Cardiac muscle cell (in vitro differentiated cells and primary cell): ENCODE measurements around the gene ALDH5A1. TPM values are rescaled to one million over a fixed set of nuclear protein-coding genes. Genes with fewer than 3 reads are reported as not detected.

Experiments used
- DNase-seq, 2 donors: peaks; one replicate each; pipeline versions ENCODE4 v3.0.0 to v3.0.0-alpha.2; 2010 to 2017; ENCODE audit warnings: low read depth in 1 of 2, low spot score in 1 of 2
- H3K27ac ChIP-seq: fragments of 200-600 bp; sonication (generic); 2 replicates; pipeline ENCODE4 v1.5.1; 2016
- H3K27me3 ChIP-seq: fragments of 200-600 bp; sonication (generic); 2 replicates; pipeline ENCODE4 v1.6.0; 2016; ENCODE audit warnings: control low read depth
- H3K36me3 ChIP-seq: fragments of 200-600 bp; sonication (generic); 2 replicates; pipeline ENCODE4 v1.5.1; 2016; ENCODE audit warnings: control low read depth
- H3K4me1 ChIP-seq: fragments of 200-600 bp; sonication (generic); 2 replicates; pipeline ENCODE4 v1.8.1; 2017; ENCODE audit warnings: low read depth, mild to moderate bottlenecking, mixed run types
- H3K4me3 ChIP-seq: fragments of 200-600 bp; sonication (generic); 2 replicates; pipeline ENCODE4 v1.5.1; 2016; ENCODE audit warnings: mild to moderate bottlenecking
- H3K9me3 ChIP-seq: fragments of 200-600 bp; sonication (generic); 2 replicates; pipeline ENCODE4 v1.5.1; 2017; ENCODE audit warnings: low read depth, mild to moderate bottlenecking, control low read depth
- CTCF ChIP-seq: IDR thresholded peaks from 2 replicates; pipeline ENCODE4 v1.5.1; 2012; ENCODE audit warnings: low read depth, mild to moderate bottlenecking, low read length
- polyA plus RNA-seq: library from polyadenylated mRNA; unstranded; fragments of >200 nt; fragmentation: Nextera tagmentation; extraction: Ambion mirVana; gene quantifications from 2 replicates; pipeline ENCODE4 v1.2.1, GENCODE V29; 2016
- total RNA-seq: library from RNA; depleted of rRNA; stranded (reverse); fragments of >200 nt; gene quantifications from 2 replicates; pipeline ENCODE4 v1.2.3, GENCODE V29; 2016

Gene ALDH5A1
- total and polyA plus RNA-seq, 2 experiments from 2014 or later, result 10.4 to 15.0 TPM

GRCh38 chr6:24492475-24492874 is 2.3 kb upstream of the ALDH5A1 start:
- Histone ChIP-seq H3K9me3 (no peaks in the 10 kb centered on the region), H3K27ac (no peak overlapping the region), H3K27me3 (peaks cover 11% of the 10 kb centered on the region), H3K36me3 (no peaks in the 10 kb centered on the region), H3K4me1 (peaks cover 5% of the 10 kb centered on the region), H3K4me3 (no peak overlapping the region)
- peak; percentile 29 to 45 for DNase-seq
- TF ChIP-seq CTCF, result peak; percentile 52

DNA sequence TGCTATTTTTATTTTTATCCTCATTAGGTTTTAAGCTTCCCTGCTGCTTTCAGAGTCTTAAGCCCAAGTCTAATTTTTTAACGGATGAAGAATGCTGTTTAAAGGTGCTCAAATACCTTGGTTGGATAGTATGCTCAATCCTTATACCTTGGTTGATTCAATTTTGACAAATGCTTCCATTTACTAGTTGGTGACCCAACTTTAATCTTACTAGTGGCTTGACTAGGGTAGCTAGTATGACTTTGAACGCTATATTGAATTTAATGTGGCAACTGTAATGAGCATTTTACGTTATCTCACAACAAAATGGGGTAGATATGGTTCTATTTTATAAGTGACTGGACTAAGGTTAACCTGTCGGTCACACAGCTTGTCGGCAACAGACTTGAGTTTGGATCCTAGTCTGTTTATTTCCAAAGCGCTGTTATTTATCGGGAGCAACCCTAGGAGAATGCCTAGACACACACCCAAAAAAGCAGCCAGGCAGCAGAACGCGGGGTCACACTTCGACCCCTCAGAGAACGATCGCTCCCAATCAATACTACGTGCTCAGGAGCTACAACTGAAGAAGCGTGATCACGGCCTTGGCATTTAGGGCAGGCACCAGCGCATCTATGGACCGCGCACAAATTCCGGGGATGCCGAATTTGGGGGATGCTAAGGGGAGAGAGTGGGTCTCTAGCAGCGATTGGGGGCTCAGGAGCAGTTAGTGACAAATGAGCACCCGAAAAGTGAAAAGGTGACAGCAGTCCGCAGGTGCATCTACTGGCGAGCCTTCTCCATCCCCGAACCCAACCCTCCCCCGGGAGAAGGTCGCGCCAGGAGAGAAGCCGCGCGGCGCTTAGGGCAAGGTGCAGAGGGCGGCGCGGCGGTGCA is 586 bp upstream of the ALDH5A1 start:
- no peak for DNase-seq
- H3K4me1 ChIP-seq, result peaks cover 5% of the 10 kb centered on the region
- H3K27ac ChIP-seq, result peak overlapping the region; percentile 76
- no peak for TF ChIP-seq CTCF
- peaks cover 11% of the 10 kb centered on the region for H3K27me3 ChIP-seq
- no peaks in the 10 kb centered on the region for H3K36me3 ChIP-seq
- H3K9me3 ChIP-seq, result no peaks in the 10 kb centered on the region
- peak overlapping the region; percentile 66 for H3K4me3 ChIP-seq

DNA sequence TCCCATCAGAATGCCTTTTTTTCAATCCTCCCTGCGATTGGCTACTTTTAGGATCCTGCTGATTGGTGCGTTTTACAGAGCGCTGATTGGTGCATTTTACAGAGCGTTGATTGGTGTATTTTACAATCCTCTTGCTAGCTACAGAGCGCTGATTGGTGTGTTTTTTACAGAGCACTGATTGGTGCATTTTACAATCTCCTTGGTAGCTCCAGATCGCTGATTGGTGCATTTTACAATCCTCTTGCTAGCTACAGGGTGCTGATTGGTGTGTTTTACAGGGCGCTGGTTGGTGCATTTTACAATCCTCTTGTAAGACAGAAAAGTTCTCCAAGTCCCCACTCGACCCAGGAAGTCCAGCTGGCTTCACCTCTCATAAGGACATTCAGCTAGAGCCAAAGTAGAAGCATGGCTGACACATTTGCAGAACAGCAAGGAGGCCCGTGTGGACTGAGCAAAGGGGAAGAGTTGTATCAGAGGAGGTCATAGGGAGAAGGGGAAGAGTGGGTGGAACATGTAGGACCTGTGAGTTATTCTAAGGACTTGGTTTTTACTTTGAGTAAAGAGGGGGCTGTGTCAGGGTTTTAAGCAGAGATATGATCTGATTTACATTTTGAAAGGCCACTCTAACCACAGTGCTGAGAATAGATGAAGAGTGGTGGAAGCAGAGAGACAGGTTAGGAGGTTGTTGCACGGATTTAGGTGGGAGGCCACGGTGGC is 2.6 kb downstream of the ALDH5A1 start:
- Histone ChIP-seq H3K4me3 (no peak overlapping the region), H3K27ac (no peak overlapping the region), H3K36me3 (no peaks in the 10 kb centered on the region), H3K4me1 (peaks cover 5% of the 10 kb centered on the region), H3K27me3 (peaks cover 11% of the 10 kb centered on the region), H3K9me3 (no peaks in the 10 kb centered on the region)
- no peak for DNase-seq
- no peak for TF ChIP-seq CTCF

- DNase-seq, result no peak
- TF ChIP-seq CTCF, result no peak
- no peak overlapping the region for H3K27ac ChIP-seq
- H3K4me3 ChIP-seq, result no peak overlapping the region
- H3K9me3 ChIP-seq, result no peaks in the 10 kb centered on the region
- H3K36me3 ChIP-seq, result no peaks in the 10 kb centered on the region
- H3K4me1 ChIP-seq, result no peaks in the 10 kb centered on the region
- H3K27me3 ChIP-seq, result no peaks in the 10 kb centered on the region
Observed at GRCh38 chr6:24500683-24501082, 5.9 kb downstream of the ALDH5A1 start.

GRCh38 chr6:24501374-24501773 is 6.6 kb downstream of the ALDH5A1 start:
- H3K27ac ChIP-seq, result no peak overlapping the region
- H3K4me1 ChIP-seq, result no peaks in the 10 kb centered on the region
- H3K4me3 ChIP-seq, result no peak overlapping the region
- H3K9me3 ChIP-seq, result no peaks in the 10 kb centered on the region
- no peak for TF ChIP-seq CTCF
- DNase-seq, result no peak
- no peaks in the 10 kb centered on the region for H3K27me3 ChIP-seq
- H3K36me3 ChIP-seq, result no peaks in the 10 kb centered on the region
